Memory B cell (primary cell): Measurements from ENCODE around the gene TNNI3.
A peak's percentile ranks its signal among the peaks of the same experiment; 100 is the strongest.

Experiments used
- ATAC-seq: fragments of 150-1000 bp; cut with Tn5 transposase; 2 replicates; pipeline ENCODE4 v1.10.0; 2021; ENCODE audit warnings: low read depth, mild to moderate bottlenecking, moderate library complexity
- DNase-seq, 2 donors: peaks; one replicate each; pipeline ENCODE4 v3.0.0; 2022; ENCODE audit warnings: low spot score in 2 of 2
- H3K27ac Mint-ChIP-seq: one replicate; pipeline ENCODE4 v1.8.0; 2022; ENCODE audit warnings: mild to moderate bottlenecking, moderate library complexity, mixed read lengths
- H3K27me3 Mint-ChIP-seq: one replicate; pipeline ENCODE4 v1.8.0; 2022; ENCODE audit warnings: mixed read lengths
- H3K36me3 Mint-ChIP-seq: one replicate; pipeline ENCODE4 v1.8.0; 2022; ENCODE audit warnings: mild to moderate bottlenecking, mixed read lengths
- H3K4me1 Mint-ChIP-seq: one replicate; pipeline ENCODE4 v1.8.0; 2022; ENCODE audit warnings: mixed read lengths
- H3K4me3 Mint-ChIP-seq: one replicate; pipeline ENCODE4 v1.8.0; 2022; ENCODE audit warnings: mild to moderate bottlenecking, moderate library complexity, mixed read lengths
- H3K9me3 Mint-ChIP-seq: one replicate; pipeline ENCODE4 v1.8.0; 2022; ENCODE audit warnings: mixed read lengths

TNNI3 gene

DNA sequence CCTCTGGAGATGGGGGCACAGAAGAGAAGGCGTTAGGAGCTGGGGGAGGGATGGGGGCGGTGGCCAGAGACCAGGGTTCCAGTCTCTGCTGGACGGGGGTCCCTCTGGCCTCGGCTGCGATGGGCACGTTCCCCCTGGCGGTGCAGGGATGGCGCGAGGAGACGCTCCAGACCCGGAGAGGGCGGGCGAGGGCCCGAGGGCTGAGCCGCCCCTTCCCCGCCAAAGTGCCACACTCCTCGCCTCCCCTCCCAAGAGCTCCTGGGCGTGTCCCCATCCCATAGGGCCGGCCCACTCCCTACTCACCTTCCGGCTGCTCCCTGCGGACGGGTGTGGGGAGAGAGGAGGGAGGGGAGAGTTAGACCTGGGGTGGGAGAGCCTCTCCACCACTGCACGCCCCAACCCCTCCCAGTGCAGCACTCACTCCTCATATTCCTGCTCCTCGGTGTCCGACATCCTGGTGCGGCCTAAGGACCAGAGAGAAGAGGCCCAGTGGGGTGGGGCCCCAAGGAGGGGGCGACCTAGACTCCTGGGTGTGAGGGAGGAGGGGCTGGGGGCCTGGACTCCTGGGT lies 10.7 kb downstream of the TNNI3 start:
- no peaks in the 10 kb centered on the region for H3K9me3 Mint-ChIP-seq
- no peak overlapping the region for H3K27ac Mint-ChIP-seq
- H3K4me3 Mint-ChIP-seq, result no peak overlapping the region
- peaks cover 10% of the 10 kb centered on the region for H3K4me1 Mint-ChIP-seq
- H3K27me3 Mint-ChIP-seq, result peaks cover 34% of the 10 kb centered on the region
- no peak for DNase-seq
- H3K36me3 Mint-ChIP-seq, result no peaks in the 10 kb centered on the region
- no peak for ATAC-seq

DNA sequence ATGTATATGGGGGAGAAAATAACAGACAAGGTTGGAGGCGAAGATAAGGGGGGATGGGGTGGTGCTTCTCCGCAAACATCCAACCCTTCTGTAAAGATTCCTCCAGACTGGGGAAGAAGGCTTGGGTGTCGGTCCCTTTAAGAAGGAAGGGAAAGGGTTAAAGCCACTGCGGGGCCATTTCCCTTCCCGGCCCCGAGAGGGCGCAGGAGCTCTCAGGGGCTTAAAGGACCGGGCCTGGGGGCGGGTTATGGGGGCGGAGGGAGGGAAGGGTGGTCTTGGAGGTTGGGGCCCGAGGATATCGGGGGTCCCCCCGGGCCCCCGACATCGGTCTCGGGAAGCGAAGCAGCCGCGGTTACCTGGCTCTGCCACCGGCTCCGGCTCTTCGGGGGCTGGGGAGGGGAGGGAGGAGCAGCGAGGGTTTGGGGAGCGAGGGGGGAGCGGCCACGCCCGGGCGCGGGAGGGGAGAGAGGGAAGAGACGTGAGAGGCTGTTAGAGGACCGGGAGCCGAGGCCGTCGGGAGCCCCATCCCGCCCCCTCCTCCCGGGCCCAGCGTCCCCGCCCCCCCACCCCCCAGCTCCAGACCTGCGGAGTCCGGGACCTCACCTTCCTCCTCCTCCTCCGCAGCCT lies 11.3 kb downstream of the TNNI3 start:
- Mint-ChIP-seq H3K4me3 (no peak overlapping the region), H3K4me1 (peaks cover 11% of the 10 kb centered on the region), H3K27me3 (peaks cover 35% of the 10 kb centered on the region), H3K9me3 (no peaks in the 10 kb centered on the region), H3K36me3 (no peaks in the 10 kb centered on the region), H3K27ac (no peak overlapping the region)
- ATAC-seq, result peak; percentile 23
- no peak for DNase-seq

- ATAC-seq (no peak), DNase-seq (no peak)
- Mint-ChIP-seq H3K9me3 (no peaks in the 10 kb centered on the region), H3K27me3 (peaks cover 34% of the 10 kb centered on the region), H3K27ac (no peak overlapping the region), H3K4me3 (no peak overlapping the region), H3K36me3 (no peaks in the 10 kb centered on the region), H3K4me1 (peaks cover 12% of the 10 kb centered on the region)
Observed at GRCh38 chr19:55145232-55145631, 12.3 kb downstream of the TNNI3 start.

- no peak overlapping the region for H3K27ac Mint-ChIP-seq
- H3K4me1 Mint-ChIP-seq, result peaks cover 8% of the 10 kb centered on the region
- no peaks in the 10 kb centered on the region for H3K36me3 Mint-ChIP-seq
- no peaks in the 10 kb centered on the region for H3K9me3 Mint-ChIP-seq
- peaks cover 34% of the 10 kb centered on the region for H3K27me3 Mint-ChIP-seq
- ATAC-seq, result no peak
- no peak for DNase-seq
- no peak overlapping the region for H3K4me3 Mint-ChIP-seq
Observed at GRCh38 chr19:55141696-55142095, 15.8 kb downstream of the TNNI3 start.

GRCh38 chr19:55137915-55138314 lies 19.6 kb downstream of the TNNI3 start:
- H3K27ac Mint-ChIP-seq, result no peak overlapping the region
- no peaks in the 10 kb centered on the region for H3K9me3 Mint-ChIP-seq
- H3K4me1 Mint-ChIP-seq, result peaks cover 5% of the 10 kb centered on the region
- H3K36me3 Mint-ChIP-seq, result no peaks in the 10 kb centered on the region
- no peak for DNase-seq
- peaks cover 23% of the 10 kb centered on the region for H3K27me3 Mint-ChIP-seq
- ATAC-seq, result no peak
- no peak overlapping the region for H3K4me3 Mint-ChIP-seq

GRCh38 chr19:55136399-55137102 lies 21.0 kb downstream of the TNNI3 start:
- ATAC-seq, result no peak
- no peak for DNase-seq
- no peak overlapping the region for H3K27ac Mint-ChIP-seq
- no peaks in the 10 kb centered on the region for H3K9me3 Mint-ChIP-seq
- peaks cover 5% of the 10 kb centered on the region for H3K4me1 Mint-ChIP-seq
- no peaks in the 10 kb centered on the region for H3K36me3 Mint-ChIP-seq
- H3K27me3 Mint-ChIP-seq, result peaks cover 23% of the 10 kb centered on the region
- H3K4me3 Mint-ChIP-seq, result no peak overlapping the region

DNA sequence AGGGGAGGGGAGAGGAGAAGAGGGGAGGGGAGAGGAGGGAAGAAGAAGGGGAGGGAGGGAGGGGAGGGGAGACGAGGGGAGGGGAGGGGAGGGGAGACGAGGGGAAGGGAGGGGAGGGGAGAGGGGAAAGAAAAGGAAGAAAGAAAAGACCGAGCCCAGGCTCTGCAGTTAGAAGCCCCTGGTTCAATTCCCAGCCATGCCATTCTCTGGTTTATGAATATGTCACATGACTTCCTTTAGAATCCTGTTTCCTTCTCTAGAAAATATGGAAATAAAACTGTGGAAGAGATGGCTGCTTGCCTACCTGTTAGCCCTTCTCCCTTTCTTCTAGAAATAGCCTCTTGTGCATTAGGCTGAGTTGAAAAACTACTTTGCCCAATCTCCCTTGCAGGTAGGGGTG lies 22.8 kb downstream of the TNNI3 start:
- DNase-seq, result no peak
- H3K27me3 Mint-ChIP-seq, result peaks cover 28% of the 10 kb centered on the region

DNA sequence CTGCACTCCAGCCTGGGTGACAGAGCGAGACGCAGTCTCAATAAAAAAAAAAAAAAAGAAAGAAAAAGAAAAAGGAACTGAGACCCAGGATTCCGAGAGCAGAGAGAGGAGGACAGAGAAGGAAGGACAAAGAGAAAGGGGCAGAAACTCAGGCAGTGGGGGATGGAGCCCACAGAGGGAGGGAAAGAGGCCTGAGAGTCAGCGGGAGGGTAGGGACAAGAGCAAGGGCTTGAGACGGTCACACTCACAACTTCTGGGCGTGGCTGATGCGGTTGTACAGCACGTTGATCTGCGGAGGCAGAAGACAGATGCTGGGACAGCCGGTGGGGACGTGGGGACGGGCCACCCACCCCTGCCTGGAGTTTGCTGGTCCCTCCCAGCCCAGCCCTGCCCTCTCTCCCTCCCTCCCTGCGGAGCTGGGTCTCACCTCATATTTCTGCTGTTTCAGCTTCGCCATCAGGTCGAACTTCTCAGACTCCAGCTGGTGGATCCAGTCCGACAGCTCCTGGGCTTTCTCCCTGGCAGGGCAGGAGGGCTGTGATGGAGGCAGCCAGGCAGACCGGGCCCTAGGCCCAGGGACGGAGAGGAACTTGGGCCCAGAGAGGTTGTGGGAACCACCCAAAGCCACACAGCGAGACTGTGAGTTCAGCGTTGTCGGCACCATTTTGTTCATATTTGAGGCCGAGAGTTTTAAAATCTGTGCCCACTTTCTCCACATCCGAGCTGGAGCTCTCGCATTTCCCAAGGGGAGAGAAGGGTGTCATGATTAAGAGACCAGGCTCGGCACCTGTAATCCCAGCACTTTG lies 23.7 kb downstream of the TNNI3 start:
- ATAC-seq (peak; percentile 76), DNase-seq (no peak)
- Mint-ChIP-seq H3K27me3 (peaks cover 27% of the 10 kb centered on the region), H3K27ac (no peak overlapping the region), H3K4me3 (peak overlapping the region; percentile 45), H3K36me3 (no peaks in the 10 kb centered on the region), H3K9me3 (no peaks in the 10 kb centered on the region), H3K4me1 (peaks cover 3% of the 10 kb centered on the region)

More for the DNA sequence above, 22.8 kb downstream of the TNNI3 start:
- ATAC-seq, result no peak
- Mint-ChIP-seq H3K9me3 (no peaks in the 10 kb centered on the region), H3K27ac (no peak overlapping the region), H3K4me1 (peaks cover 3% of the 10 kb centered on the region), H3K36me3 (no peaks in the 10 kb centered on the region), H3K4me3 (no peak overlapping the region)

DNA sequence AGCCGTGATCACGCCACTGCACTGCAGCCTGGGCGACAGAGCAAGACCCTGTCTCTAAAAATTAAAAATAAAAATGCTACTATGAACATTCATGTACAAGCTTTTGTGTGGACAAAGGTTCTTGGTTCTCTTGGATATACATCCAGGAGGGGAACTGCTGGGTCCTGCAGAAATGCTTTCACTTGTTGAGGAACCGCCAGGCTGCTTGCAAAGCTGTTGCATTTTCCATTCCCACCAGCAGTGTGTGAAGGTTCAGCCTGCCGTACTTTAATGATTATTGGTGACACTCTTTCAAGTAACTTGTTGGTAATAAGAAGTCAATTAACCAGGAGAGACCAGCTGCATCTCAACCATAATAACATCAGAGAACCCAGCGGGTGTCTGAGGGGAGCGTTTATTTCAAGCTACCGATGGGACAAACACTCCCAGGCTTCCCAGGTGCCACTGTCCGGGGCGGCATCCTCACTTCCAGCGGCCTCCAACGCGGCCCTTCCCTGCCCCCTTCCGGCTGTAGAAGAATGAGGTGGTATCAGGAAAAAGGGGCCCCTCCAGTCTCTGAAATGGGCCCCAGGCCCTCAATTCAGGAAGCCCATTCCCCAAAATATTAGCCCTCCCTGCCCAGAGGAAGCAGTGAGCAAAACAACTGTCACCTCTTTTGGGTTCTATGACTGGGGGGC lies 24.9 kb downstream of the TNNI3 start:
- Mint-ChIP-seq H3K27me3 (peaks cover 27% of the 10 kb centered on the region), H3K27ac (no peak overlapping the region)
- no peak for DNase-seq

GRCh38 chr19:55131421-55131820 lies 26.1 kb downstream of the TNNI3 start:
- H3K9me3 Mint-ChIP-seq, result no peaks in the 10 kb centered on the region
- DNase-seq (no peak), ATAC-seq (no peak)
- H3K36me3 Mint-ChIP-seq, result no peaks in the 10 kb centered on the region
- peaks cover 3% of the 10 kb centered on the region for H3K4me1 Mint-ChIP-seq
- peaks cover 32% of the 10 kb centered on the region for H3K27me3 Mint-ChIP-seq
- H3K27ac Mint-ChIP-seq, result no peak overlapping the region
- H3K4me3 Mint-ChIP-seq, result no peak overlapping the region

More for the DNA sequence above, 24.9 kb downstream of the TNNI3 start:
- ATAC-seq, result no peak
- H3K4me3 Mint-ChIP-seq, result no peak overlapping the region
- H3K9me3 Mint-ChIP-seq, result no peaks in the 10 kb centered on the region
- H3K4me1 Mint-ChIP-seq, result peaks cover 3% of the 10 kb centered on the region
- H3K36me3 Mint-ChIP-seq, result no peaks in the 10 kb centered on the region

DNA sequence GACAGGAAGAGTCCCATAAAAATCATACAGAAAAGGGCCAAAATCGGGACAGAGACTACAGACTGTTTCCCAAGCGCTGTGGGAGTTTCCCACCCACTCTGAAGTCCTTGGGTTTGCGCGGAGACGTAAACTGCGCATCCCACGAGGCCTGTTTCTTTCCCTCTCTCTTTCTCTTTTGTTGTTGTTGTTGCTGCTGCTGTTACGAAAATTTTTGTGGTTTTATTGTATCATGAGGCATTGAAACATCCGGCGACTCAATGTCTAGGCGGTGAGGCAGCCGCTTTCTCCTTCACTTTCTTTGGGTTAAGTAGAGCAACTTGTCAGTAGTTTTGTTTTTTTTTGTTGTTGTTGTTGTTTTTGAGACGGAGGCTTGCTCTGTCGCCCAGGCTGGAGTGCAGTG lies 38.5 kb downstream of the TNNI3 start:
- peaks cover 1% of the 10 kb centered on the region for H3K9me3 Mint-ChIP-seq
- H3K27me3 Mint-ChIP-seq, result peaks cover 12% of the 10 kb centered on the region
- H3K36me3 Mint-ChIP-seq, result no peaks in the 10 kb centered on the region
- H3K4me3 Mint-ChIP-seq, result peak overlapping the region; percentile 44
- ATAC-seq (no peak), DNase-seq (no peak)
- H3K27ac Mint-ChIP-seq, result no peak overlapping the region
- H3K4me1 Mint-ChIP-seq, result peaks cover 31% of the 10 kb centered on the region

DNA sequence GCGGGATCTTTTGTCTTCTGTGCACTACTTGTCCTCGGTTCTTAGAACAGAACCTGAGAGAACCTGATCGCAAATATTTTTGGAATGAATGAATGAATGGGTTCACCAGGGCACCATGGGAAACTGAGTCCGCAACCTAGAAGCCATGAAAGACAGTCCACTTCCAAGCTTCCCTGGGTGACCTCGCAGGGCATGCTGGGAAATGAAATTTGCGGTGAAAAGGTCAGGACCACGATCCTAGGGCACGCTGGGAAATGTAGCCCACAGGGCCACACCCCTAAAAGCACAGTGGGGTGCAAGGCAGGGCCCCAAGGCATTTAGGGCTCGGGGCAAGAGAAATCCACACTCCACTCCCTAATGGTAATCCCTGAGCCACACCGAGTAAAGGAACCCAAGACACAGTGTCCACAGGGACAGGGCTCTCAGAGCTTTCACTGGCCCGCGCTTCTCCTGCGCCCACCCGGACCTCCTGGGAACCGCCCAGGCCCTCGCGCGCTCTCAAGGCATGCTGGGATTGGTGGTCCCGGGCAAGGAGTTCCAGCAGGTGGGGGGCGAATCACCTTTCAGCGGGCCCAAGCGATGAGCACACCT lies 39.0 kb downstream of the TNNI3 start:
- Mint-ChIP-seq H3K27me3 (peaks cover 8% of the 10 kb centered on the region), H3K36me3 (no peaks in the 10 kb centered on the region), H3K27ac (no peak overlapping the region), H3K4me1 (peaks cover 34% of the 10 kb centered on the region), H3K4me3 (peak overlapping the region; percentile 98), H3K9me3 (peaks cover 1% of the 10 kb centered on the region)
- DNase-seq, result no peak
- no peak for ATAC-seq

DNA sequence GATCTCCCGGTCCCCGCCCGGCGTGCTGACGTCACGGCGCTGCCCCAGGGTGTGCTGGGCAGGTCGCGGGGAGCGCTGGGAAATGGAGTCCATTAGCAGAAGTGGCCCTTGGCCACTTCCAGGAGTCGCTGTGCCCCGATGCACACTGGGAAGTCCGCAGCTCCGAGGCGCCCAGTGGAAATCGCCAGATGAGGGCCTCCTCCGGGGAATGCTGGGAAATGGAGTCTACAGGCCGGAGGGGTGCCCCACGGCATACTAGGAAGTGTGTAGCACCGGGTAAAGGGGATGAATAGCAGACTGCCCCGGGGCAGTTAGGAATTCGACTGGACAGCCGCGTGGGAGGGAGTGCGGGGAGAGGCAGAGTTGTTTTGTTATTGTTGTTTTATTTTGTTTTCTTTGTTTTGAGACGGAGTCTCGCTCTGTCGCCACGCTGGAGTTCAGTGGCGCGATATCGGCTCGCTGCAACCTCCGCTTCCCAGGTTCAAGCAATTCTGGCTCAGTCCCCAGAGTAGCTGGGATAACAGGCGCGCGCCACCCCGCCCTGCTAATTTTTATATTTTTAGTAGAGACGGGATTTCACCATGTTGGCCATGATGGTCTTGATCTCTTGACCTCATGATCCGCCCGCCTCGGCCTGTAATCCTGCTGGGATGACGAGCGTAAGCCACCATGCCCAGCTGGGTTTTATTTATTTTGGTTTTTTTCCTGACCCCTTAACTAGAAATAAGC lies 39.7 kb downstream of the TNNI3 start:
- Mint-ChIP-seq H3K27ac (peak overlapping the region; percentile 83), H3K4me1 (peaks cover 36% of the 10 kb centered on the region), H3K4me3 (peak overlapping the region; percentile 98), H3K27me3 (peaks cover 3% of the 10 kb centered on the region), H3K36me3 (no peaks in the 10 kb centered on the region), H3K9me3 (peaks cover 1% of the 10 kb centered on the region)
- peak; percentile 88 for DNase-seq
- ATAC-seq, result peak; percentile 88
